H1 (cell line): ENCODE results near the gene ONECUT2. TPM values are rescaled to one million over a fixed set of nuclear protein-coding genes. Genes with fewer than 3 reads are reported as not detected.

Experiments
- BCL11A ChIP-seq, 2 experiments: IDR thresholded peaks; one replicate each; pipeline ENCODE4 v1.6.1; 2011; ENCODE audit warnings: low read depth in 2 of 2, low read length in 2 of 2, mild to moderate bottlenecking in 2 of 2
- KDM1A ChIP-seq: fragments of 200-600, 300-600 bp; sonication (generic); IDR thresholded peaks from 2 replicates; pipeline ENCODE4 v1.7.1; 2016; ENCODE audit warnings: mild to moderate bottlenecking, low read length, borderline replicate concordance
- SIN3A ChIP-seq, 2 experiments: IDR thresholded peaks in 1 of 2; conservative IDR thresholded peaks in 1 of 2; 2 replicates each; pipeline ENCODE4 v1.6.1; 2011 to 2012; ENCODE audit warnings: low read length in 2 of 2, improper control_type of control experiment in 1 of 2, low read depth in 1 of 2, mild to moderate bottlenecking in 1 of 2
- polyA plus RNA-seq, 7 experiments: library from polyadenylated mRNA; depleted of rRNA in 3 of 7; stranded (reverse) in 5 of 7; unstranded in 2 of 7; fragments of >200 nt in 5 of 7; fragments of 200-250 nt in 2 of 7; gene quantifications; 1 replicate in 5 of 7; 2 replicates in 1 of 7; 4 replicates in 1 of 7; pipeline versions ENCODE4 v1.2.1 to v1.2.3, GENCODE V29; 2011 to 2013; ENCODE audit warnings: missing spikeins in 2 of 7, mixed read lengths in 2 of 7
- total RNA-seq: library from RNA; stranded (reverse); fragmentation: NEBNext Ultra II Directional; extraction: Animal tissue kit (Norgen Biotek cat#: 25700); gene quantifications from 2 replicates; pipeline ENCODE4 v1.2.1, GENCODE V29; 2021

The ONECUT2 gene
- total and polyA plus RNA-seq, 2 of the 8 experiments (the other 6 are each of a cell fraction or from before 2014, with no cell fraction given) = 0.38 to 1.9 TPM

GRCh38 chr18:57534511-57534909 lies 99.3 kb downstream of the ONECUT2 start (continued):
- no peak for TF ChIP-seq BCL11A (IDR thresholded peaks at IDR 0.05; ENCODE audit: low read depth in 2 of 2, low read length in 2 of 2)
- no peak for TF ChIP-seq KDM1A
- TF ChIP-seq SIN3A (conservative IDR thresholded peaks at IDR 0.05 in 1 of 2, IDR thresholded peaks at IDR 0.05 in 1 of 2; ENCODE audit: low read depth in 1 of 2, low read length in 2 of 2) = no peak
